Mesothelial cell of epicardium (in vitro differentiated cells): ENCODE results near the gene XRCC6. TPM values are rescaled to one million over a fixed set of nuclear protein-coding genes. Genes with fewer than 3 reads are reported as not detected.

Experiments used
- DNase-seq, 2 experiments: peaks; one replicate each; pipeline ENCODE4 v3.0.0; 2021; ENCODE audit warnings: low spot score in 2 of 2; ENCODE audit not compliant: unreplicated experiment in 2 of 2
- H3K27ac Mint-ChIP-seq: 2 replicates; pipeline ENCODE4 v1.8.0; 2021; ENCODE audit warnings: mixed read lengths
- H3K27me3 Mint-ChIP-seq: 2 replicates; pipeline ENCODE4 v1.8.0; 2021; ENCODE audit warnings: low read depth, mixed read lengths
- H3K36me3 Mint-ChIP-seq: 2 replicates; pipeline ENCODE4 v1.8.0; 2021; ENCODE audit warnings: mixed read lengths
- H3K4me1 Mint-ChIP-seq: 2 replicates; pipeline ENCODE4 v1.8.0; 2021; ENCODE audit warnings: mixed read lengths
- H3K4me3 Mint-ChIP-seq: 2 replicates; pipeline ENCODE4 v1.8.0; 2021; ENCODE audit warnings: mild to moderate bottlenecking, moderate library complexity, mixed read lengths
- H3K9me3 Mint-ChIP-seq: 2 replicates; pipeline ENCODE4 v1.8.0; 2021; ENCODE audit warnings: mixed read lengths
- total RNA-seq: library from RNA; stranded (reverse); gene quantifications from 3 replicates; pipeline ENCODE4 v1.2.1, GENCODE V29; 2021
- TF ChIP-seq, protein P1 (sequence below): fragments of 200-600 bp; sonication (generic); IDR thresholded peaks from one replicate; pipeline ENCODE4 v1.5.0; 2021; ENCODE audit warnings: antibody characterized with exemption; ENCODE audit not compliant: unreplicated experiment

The XRCC6 gene
- total RNA-seq, 1 donor from 2014 or later: 221 TPM

DNA sequence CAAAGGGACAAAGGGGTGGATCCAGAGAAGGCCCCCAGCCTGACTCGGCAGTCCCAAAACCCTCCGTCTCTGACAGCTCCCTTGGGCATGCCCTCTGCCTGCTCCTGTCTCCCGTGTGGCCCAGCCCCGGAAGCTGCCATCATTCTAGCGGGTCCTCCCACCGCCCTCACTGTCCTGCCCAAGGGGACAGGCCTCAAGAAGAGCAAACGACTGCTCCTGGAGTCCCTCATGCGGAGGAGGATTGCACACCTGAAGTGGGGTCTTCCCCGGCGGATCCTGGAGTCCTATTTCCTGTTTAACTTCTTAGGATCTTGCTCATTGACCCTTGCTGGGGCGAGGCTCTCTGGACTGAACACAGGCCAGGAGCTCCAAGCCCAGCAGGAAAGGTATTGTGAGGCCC, 75.6 kb downstream of the XRCC6 start:
- Mint-ChIP-seq H3K27ac (peak overlapping the region; percentile 93), H3K9me3 (no peaks in the 10 kb centered on the region), H3K27me3 (no peaks in the 10 kb centered on the region), H3K4me3 (no peak overlapping the region), H3K36me3 (no peaks in the 10 kb centered on the region), H3K4me1 (peaks cover 13% of the 10 kb centered on the region)
- TF ChIP-seq, protein P1, sequence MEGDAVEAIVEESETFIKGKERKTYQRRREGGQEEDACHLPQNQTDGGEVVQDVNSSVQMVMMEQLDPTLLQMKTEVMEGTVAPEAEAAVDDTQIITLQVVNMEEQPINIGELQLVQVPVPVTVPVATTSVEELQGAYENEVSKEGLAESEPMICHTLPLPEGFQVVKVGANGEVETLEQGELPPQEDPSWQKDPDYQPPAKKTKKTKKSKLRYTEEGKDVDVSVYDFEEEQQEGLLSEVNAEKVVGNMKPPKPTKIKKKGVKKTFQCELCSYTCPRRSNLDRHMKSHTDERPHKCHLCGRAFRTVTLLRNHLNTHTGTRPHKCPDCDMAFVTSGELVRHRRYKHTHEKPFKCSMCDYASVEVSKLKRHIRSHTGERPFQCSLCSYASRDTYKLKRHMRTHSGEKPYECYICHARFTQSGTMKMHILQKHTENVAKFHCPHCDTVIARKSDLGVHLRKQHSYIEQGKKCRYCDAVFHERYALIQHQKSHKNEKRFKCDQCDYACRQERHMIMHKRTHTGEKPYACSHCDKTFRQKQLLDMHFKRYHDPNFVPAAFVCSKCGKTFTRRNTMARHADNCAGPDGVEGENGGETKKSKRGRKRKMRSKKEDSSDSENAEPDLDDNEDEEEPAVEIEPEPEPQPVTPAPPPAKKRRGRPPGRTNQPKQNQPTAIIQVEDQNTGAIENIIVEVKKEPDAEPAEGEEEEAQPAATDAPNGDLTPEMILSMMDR: no peak
- DNase-seq: peak in 1 of 2 experiments; percentile 40

DNA sequence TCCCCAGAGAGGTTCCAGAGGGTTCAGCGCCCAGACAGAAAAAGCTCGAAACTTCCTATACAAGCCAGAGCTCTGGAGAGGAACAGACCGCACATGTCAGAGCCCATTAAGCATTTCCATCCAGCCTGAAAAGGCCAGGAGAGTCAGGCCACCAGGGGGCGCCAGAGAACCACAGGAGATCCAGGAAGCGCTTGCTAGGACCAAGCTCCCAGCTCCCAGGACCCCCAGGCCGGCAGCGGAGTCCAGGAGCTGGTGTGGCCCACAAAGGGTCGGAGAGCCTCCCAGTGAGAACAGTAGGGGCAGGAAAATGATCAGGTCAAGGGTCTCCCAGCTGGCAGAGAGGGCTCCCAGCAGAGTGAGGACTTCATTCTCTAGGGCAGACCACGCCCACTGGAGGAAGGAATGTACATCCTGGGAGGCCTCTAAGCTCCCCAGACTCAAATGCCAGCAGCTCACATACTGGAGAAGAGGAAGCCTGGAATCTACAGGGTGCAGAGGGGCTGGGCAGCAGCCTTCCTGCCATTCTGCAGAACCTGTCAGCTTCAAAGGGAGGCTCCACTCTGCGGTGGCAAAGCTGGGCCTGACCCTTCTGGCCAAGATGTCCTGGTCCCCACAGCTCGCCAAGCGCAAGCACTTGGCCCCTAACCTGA, 76.2 kb downstream of the XRCC6 start:
- Mint-ChIP-seq H3K4me1 (peaks cover 13% of the 10 kb centered on the region), H3K27ac (peak overlapping the region; percentile 93), H3K4me3 (peak overlapping the region; percentile 62), H3K9me3 (no peaks in the 10 kb centered on the region), H3K27me3 (no peaks in the 10 kb centered on the region), H3K36me3 (no peaks in the 10 kb centered on the region)
- TF ChIP-seq, protein P1: peak; percentile 99
- DNase-seq: peak; percentile 95 to 99

DNA sequence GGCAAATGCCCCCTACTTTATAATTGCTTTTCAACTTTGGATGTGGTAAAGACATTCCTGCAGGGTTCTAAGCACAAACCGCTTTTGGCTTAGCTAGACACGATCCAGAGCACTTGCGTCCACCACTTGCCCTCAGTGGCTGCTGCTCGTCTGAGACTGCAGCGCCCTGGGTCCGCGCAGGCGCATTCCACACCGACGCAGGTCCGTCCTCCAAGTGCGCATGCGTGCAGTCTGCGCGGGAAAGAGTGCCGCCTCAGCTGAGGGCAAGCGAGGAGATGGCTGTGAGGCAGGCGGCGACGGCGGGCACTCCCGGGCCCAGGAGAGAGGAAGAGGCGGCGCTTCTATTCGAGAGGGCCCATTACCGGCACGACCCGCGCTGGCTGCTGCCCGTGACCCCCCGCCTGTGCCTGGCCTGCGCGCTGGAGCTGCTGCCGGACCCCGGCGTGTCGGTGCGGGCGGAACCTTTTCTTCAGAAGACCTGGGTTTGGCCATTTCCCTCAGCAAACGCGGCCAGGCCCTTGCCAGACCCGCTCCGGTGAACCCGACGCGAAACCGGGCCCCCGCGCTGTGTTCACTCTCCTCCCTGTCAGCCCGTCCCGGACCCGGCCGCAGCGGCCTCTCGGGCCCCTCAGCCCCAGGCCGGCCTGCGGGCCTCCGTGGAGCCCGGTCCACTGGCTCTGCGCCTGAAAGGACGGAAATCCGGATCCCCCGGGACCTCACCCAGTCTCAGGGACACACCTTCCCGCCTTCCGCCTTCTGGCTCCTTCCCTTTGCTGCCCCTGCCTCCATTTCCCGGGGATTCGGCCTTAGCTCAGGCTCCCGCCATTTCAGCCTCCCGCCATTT, 78.4 kb downstream of the XRCC6 start, which contains the start of gene MEI1:
TSS of gene MEI1 (plus strand) at position 240 of the 844 bp plus-strand sequence. CDS start at position 276, 36 bp downstream.
- Mint-ChIP-seq H3K27me3 (no peaks in the 10 kb centered on the region), H3K4me3 (no peak within 1 kb of the TSS), H3K27ac (no peak within 1 kb of the TSS), H3K36me3 (no peaks in the 10 kb centered on the region), H3K9me3 (no peaks in the 10 kb centered on the region), H3K4me1 (peaks cover 15% of the 10 kb centered on the region)
- DNase-seq: no peak
- TF ChIP-seq, protein P1: no peak

DNA sequence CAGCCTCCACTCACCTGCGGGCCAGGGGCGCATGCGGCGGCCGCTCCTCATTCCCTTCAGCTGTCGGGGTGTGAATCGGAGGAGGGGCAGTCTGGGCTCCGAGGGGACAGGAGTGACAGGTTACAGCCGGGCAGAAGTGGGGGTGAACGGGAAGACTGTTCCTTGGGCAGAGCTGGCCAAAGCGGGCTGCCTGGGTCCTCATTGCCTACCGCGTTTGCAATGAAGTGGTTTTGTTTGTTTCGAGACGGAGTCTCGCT, 78.9 kb downstream of the XRCC6 start:
- Mint-ChIP-seq H3K4me1 (peaks cover 15% of the 10 kb centered on the region), H3K9me3 (no peaks in the 10 kb centered on the region), H3K4me3 (no peak overlapping the region), H3K36me3 (no peaks in the 10 kb centered on the region), H3K27ac (no peak overlapping the region), H3K27me3 (no peaks in the 10 kb centered on the region)
- TF ChIP-seq, protein P1: no peak
- DNase-seq: no peak

DNA sequence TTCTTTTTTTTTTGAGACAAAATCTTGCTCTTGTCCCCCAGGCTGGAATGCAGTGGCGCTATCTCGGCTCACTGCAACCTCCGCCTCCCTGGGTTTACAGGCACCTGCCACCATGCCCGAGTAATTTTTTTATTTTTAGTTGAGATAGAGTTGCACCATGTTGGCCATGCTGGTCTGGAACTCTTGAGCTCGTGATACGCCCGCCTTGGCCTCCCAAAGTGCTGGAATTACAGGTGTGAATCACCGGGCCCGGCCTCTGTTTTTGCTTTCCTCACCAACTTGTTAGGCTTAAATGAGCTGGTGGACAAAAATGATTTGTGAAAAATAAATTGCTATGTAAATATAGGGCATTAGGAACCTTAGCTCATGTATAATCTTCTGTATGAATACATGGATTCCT, 81.7 kb downstream of the XRCC6 start:
- Mint-ChIP-seq H3K9me3 (no peaks in the 10 kb centered on the region), H3K4me3 (no peak overlapping the region), H3K4me1 (peaks cover 3% of the 10 kb centered on the region), H3K27me3 (no peaks in the 10 kb centered on the region), H3K27ac (no peak overlapping the region), H3K36me3 (no peaks in the 10 kb centered on the region)
- no peak for DNase-seq
- TF ChIP-seq, protein P1: no peak
